Upper lobe of left lung (tissue), 4 donors: Measurements from ENCODE around the gene SH2B3.

ENCODE experiments used
- EP300 ChIP-seq, 4 donors: sonication (generic); formaldehyde crosslinking; IDR thresholded peaks; one replicate each; pipeline ENCODE4 v1.5.1; 2017; ENCODE audit warnings: antibody characterized with exemption in 4 of 4, control low read depth in 2 of 4
- TF ChIP-seq, protein P1 (sequence below), 6 experiments: fragments of 450-650 bp in 4 of 6; fragments of 200-600 bp in 2 of 6; sonication (generic) in 2 of 6; IDR thresholded peaks; one replicate each; pipeline ENCODE4 v1.5.1; 2016 to 2019; ENCODE audit warnings: antibody characterized with exemption in 6 of 6

DNA sequence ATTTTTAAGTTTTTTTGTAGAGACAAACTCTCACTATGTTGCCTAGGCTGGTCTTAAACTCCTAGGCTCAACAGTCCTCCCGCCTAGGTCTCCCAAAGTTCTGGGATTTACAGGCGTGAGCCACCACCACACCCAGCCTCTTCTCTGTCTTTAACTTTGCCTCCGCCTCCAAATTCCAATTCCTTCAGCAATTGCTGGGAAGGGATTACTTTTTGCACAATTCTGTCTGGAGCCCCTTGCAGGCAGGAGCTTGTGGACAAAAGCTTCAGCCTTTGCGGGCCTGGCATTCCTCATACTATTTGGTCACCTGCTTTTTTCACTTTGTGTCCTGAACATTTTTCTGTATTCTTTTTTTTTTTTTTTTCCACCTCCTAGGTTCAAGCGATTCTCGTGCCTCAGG lies 26.0 kb downstream of the SH2B3 start:
- no peak for TF ChIP-seq EP300 (IDR thresholded peaks at IDR 0.05)
- TF ChIP-seq, protein P1, sequence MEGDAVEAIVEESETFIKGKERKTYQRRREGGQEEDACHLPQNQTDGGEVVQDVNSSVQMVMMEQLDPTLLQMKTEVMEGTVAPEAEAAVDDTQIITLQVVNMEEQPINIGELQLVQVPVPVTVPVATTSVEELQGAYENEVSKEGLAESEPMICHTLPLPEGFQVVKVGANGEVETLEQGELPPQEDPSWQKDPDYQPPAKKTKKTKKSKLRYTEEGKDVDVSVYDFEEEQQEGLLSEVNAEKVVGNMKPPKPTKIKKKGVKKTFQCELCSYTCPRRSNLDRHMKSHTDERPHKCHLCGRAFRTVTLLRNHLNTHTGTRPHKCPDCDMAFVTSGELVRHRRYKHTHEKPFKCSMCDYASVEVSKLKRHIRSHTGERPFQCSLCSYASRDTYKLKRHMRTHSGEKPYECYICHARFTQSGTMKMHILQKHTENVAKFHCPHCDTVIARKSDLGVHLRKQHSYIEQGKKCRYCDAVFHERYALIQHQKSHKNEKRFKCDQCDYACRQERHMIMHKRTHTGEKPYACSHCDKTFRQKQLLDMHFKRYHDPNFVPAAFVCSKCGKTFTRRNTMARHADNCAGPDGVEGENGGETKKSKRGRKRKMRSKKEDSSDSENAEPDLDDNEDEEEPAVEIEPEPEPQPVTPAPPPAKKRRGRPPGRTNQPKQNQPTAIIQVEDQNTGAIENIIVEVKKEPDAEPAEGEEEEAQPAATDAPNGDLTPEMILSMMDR (IDR thresholded peaks at IDR 0.05), result no peak
